Hypothalamus (tissue), 51 donors: Measurements from ENCODE around the gene PPP1R36.
A peak's percentile ranks its signal among the peaks of the same experiment; 100 is the strongest.
"Not testable (repeated sequence)": the region's sequence is repeated elsewhere in the genome, so short reads cannot be mapped to it uniquely, and the experiment has no call there.

Experiments used
- DNase-seq, 51 donors: peaks; one replicate each; lab custom pipeline; 2025; lab: John Stamatoyannopoulos, UW

Gene PPP1R36

GRCh38 chr14:64549791-64550620 is at the start of gene PPP1R36:
Gene PPP1R36 (plus strand): TSS chr14:64549961. CDS start chr14:64549998, 37 bp downstream.
- DNase-seq = peak in 4 of 51 donors; percentile 14 to 32 (median 20)

GRCh38 chr14:64500088-64500487 is 49.7 kb upstream of the PPP1R36 start:
- no peak for DNase-seq

DNA sequence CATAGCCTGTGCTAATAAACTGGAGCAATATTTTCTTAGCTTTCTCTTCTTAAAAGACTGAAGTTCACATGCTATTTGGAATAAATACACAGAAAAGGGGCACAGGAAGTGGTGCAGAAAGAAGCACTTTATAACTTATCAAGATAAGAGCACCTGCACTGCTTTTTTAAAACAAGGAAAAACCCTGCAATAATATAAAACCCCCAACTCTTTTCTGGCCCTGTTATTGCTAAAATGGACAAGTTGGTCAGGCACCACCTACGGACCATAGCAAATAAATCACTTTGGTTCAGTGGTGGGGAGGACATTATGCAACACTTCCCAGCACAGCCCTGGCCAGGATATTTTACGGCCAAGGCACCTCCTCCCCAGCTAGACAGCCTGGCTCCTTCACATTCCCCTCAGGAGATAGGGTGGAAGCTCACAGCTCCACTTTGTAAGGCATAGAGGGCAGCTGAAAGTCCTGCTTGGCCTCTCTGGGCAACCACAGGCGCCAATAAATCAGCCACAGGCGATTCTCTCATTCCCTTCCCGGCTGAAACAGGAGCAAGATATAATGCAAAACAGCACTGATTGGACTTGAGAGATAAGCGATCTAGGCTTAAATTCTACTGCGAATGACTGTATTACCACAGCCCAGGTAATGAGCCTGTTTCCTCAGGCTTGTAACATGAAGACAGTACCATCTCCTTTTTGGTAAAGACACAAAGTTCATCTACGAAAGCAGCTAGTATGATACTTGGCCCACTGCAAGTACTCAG is 48.2 kb upstream of the PPP1R36 start:
- peak in 6 of 51 donors; percentile 1 to 23 (median 16) for DNase-seq

- no peak for DNase-seq
Measured at GRCh38 chr14:64502456-64502855, 47.3 kb upstream of the PPP1R36 start.

GRCh38 chr14:64502887-64503433 is 46.8 kb upstream of the PPP1R36 start:
- peak in 15 of 51 donors; percentile 5 to 73 (median 31) for DNase-seq

GRCh38 chr14:64503434-64504309 is 46.1 kb upstream of the PPP1R36 start, which contains the start of gene ZBTB25:
Gene ZBTB25 (minus strand): TSS chr14:64503838. CDS start chr14:64490533, 13,305 bp downstream.
- DNase-seq = peak; percentile 64 to 98 (median 87)

- DNase-seq = peak in 50 of 51 donors; percentile 20 to 97 (median 74)
Measured at GRCh38 chr14:64504310-64504896, 45.4 kb upstream of the PPP1R36 start, which contains the start of gene ZBTB1. Gene ZBTB1 (plus strand): TSS chr14:64504770. CDS start chr14:64521505, 16,735 bp downstream.

DNA sequence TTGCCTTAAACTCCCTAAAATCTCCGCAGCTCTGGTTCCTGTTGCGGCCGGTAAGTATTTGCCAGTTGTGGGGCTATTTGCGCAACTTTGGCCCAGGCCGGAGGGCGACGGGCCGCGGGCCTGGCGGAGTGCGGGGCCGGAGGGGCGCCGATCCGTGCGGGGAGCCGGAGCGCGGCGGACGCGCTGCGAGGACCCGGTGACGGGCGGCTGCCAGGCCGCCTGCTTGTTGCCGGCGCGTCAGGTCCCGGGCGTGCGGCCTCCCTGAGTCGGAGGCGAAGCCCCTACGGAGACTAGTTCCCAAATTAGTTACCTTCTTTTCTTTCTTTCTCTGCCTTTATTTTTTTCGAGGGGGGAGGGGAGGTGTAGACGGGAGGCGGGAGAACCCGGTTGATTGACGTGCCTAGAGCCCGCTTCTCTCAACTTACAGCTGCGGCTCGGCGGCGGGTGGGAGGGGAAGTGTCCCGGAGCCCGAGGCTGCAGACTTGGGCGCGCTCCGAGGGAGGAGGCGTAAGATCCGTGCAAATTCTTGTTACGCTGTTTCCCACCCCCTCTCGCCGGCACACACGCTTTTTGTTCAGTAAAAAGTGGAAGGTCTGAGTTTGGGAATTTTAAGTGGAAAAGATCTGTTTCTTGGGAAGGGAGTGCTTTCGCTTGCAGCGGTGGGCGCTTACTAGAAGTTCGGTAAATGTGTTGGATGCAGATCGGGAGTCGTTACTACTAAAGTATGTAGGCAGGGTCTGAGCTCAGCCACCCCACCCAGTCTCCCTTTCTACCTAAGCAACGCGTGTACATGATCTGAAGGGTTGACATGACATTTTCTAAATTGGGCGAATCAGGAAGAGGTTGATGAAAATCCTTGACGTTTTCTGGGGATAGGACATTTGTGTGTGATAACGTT is 44.6 kb upstream of the PPP1R36 start:
- peak in 50 of 51 donors; percentile 11 to 90 (median 76) for DNase-seq

- no peak for DNase-seq
Measured at GRCh38 chr14:64506721-64507120, 43.0 kb upstream of the PPP1R36 start.

- no peak for DNase-seq
Measured at GRCh38 chr14:64507376-64508156, 42.2 kb upstream of the PPP1R36 start.

DNA sequence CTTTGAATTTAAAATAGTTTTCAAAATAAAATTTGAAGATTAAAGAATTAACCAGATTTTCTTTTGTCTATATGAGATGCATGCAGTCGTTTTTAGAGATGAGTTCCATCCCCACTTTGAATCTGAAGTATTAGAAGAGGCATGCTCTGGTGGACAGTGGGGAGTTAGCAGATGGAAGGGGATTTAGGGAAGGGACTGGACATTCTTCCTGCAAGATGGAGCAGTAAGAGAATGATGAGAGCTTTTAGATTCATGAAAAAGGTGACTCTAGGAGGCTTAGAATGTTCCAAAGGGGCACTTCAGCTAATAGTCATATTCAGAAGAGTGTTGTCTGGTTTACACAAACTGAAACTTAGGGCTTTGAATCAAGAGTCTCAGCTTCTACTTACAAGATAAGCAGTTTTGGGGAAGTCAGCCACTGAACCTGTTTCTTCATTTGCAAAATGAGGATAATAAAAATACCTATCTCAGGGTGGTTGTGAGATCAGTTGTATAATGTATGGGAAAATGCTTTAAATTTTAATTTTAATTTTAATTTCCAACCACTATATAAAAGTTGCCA is 41.5 kb upstream of the PPP1R36 start:
- DNase-seq = no peak

- no peak for DNase-seq
Measured at GRCh38 chr14:64509036-64509435, 40.7 kb upstream of the PPP1R36 start.

DNA sequence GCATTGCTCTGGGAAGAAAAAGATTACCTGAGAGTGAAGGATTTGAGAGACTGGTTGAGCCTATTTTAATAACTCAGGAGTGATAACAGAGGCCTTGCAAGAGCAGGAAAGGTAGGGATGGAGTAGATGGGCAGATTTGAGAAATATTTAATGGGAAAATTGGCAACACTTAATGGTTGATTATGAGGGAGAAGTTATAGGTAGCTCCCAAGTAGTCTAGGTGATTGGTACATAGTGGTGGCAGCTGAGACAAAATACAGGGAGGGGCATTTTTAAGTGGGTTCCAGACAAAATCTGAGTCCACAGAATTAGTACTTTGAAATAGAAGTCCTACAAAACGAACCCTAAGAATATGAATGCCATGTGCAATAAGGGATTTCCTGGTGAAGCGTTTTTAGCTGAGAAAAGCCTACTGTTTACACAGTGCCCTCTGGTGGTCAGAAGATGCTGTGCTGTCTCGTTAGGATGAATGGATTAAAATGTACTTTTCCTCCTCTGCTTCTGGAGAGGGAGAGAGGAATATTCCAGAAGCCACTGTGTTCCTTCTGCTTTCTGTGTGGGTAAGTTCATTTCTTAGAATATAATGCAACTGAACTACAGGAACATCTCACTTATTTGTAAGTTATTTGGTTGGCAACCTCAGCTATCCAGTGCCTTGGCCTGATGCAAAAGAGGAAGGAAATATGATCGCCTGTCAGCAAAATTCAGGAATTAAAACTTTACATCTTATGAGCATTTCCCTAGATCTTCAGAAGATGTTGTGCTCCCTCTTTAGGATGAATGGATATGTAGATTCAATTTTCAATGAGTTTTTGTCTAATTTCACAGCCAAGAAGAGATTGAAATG is 38.7 kb upstream of the PPP1R36 start:
- DNase-seq = peak in 35 of 51 donors; percentile 1 to 75 (median 31)

DNA sequence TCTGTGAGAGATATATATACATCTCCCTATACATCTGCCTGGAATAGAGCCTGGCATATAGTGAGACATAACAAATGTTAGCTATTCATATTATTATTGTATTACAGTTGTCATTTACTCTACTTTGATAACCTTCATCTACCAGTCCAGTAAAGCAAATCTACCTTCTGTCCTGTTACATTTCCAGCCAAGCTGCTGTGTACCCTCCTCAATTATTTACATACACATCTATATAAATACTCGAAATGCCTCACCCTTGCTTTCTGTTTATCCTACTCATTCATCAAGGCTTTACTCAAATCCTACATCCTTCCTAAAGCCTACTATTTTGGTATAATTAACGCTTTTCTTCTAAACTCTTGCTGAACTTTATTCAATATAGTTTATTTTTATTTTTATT is 36.5 kb upstream of the PPP1R36 start:
- DNase-seq = no peak

DNA sequence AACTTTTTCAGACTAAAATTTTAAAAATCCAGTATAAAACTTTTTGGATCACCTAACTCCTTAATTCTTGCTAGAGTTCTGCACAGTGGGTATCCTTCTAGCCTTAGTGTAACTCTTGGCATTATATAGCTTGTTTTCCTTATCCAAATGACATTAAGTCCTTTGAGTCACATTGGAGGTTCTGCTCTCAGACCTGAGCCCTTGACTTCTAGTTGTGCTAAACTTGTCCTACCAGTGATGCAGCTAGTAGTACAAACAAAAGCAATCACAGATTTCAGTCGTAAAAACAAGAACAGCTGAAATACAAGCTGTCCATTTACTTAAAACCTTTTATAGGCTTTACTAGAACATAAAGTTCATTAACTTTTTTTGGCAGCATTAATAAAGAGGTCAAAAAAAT is 34.7 kb upstream of the PPP1R36 start:
- DNase-seq = no peak

DNA sequence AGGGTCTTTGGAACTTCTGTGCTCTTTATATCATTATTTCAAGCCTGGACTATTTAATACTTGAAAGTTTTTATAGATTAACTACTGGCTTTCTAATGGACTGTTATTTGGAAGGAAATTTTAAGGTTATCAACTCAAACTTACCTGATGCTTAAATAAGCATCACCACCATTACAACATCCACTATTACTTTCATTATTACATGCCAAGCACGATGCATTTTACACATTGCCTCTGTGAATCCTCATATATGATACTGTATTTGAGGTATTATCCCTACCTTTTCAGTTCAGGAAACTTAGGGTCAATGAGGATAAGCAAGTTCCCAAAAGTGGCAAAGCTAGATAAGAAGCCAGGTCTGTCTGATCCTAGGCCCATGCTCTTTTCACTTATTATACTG is 32.8 kb upstream of the PPP1R36 start:
- DNase-seq = no peak

DNA sequence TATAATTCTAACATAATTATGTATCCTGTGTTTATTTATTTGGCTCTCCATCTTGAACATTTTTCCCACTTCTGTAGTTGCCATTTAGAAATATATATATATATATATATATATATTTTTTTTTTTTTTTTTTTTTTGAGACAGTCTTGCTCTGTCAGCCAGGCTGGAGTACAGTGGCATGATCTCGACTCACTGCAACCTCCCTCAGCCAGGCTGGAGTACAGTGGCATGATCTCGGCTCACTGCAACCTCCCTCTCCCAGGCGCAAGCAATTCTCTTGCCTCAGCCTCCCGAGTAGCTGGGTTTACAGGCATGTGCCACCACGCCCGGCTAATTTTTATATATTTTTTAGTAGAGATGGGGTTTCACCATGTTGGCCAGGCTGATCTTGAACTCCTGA is 32.1 kb upstream of the PPP1R36 start:
- DNase-seq = not testable (repeated sequence)
